Measurements from ENCODE around the gene CIB4.

Gene CIB4

DNA sequence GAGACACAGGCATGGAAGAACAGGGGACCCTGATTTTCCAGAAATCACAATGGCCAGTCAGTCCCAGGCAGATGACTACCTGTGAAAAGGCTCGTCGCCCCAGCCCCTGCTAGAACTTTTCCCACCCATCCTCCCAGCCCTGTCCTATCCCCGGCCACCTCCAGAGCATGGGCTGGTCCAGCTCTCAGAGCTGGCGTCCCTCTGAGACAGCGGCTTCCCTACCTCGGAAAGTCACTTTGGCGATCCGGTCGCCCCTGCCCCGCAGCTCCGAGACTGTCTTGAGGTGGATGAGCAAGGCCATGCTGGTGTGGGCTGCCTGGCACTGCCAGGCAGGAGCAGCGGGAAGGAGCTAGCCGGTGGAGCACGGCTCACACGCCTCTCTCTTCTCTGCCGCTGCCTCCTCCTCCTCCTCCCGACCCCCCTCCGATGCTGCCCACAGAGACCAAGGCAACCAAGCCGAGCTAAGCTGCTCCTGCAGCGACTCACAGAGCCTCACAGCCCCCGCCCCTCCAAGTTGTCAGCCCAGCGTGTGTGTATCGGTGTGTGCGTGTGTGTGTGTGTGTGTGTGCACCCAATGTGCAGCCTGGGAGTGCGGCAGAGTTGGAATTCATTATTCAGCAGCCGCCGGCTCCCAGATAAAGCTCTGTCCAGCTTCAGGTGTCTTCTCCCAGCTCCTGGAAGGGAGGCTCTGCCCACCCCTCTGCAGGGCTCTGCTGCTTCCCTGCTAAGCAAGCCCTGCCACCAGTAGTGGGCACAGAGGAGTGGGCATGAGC is 82.7 kb downstream of the CIB4 start:
- H3K27ac ChIP-seq (ENCODE audit: low read depth, low read length, severe bottlenecking): no peak overlapping the region
- H3K4me3 ChIP-seq (ENCODE audit: extremely low read depth, insufficient read depth, low read length, poor library complexity, severe bottlenecking): no peak overlapping the region
- H3K4me1 ChIP-seq (ENCODE audit: control insufficient read depth, insufficient read depth, low read length, poor library complexity, severe bottlenecking): no peaks in the 10 kb centered on the region
- no peaks in the 10 kb centered on the region for H3K9me3 ChIP-seq (ENCODE audit: control insufficient read depth, low read length)
- WGBS, 2 experiments (ENCODE audit: insufficient coverage in 2 of 2): 40 to 47% methylated on average over 12 to 13 of the region's 27 CpGs
- H3K36me3 ChIP-seq (ENCODE audit: control insufficient read depth, insufficient read depth, low read length): no peaks in the 10 kb centered on the region

DNA sequence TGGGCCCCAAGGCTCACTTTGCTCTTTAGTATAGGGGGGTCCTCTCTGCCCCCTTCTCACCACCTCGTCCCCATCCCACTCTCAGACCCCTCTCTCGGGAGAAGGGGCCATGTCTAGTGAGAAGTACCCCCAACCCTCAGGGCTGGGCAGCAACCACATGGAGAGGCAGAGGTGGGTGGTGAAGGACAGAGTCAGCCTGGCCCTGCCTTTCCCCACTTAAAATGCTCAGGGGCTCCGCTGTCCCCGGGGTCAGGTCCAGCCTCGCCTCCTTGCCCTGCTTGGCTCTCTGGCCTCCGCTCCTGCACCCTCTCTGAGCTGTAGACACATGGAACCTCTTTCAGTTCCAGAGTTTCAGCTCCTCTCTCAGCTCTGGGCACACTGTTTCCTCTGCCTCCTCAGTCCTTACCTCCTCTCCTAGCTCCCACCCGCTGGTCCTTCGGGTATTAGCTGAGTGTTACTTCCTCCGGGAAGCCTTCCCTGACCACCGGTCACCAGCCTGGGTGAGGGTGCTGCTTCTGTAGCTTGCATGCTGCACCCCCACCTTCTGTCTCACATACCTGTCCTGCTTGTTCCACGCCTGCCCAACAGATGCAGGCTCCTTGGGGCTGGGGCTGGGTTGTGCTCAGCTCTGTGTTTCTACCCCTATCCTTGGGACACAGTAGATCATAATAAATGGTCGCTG is 83.8 kb downstream of the CIB4 start:
- no peak overlapping the region for H3K4me3 ChIP-seq (ENCODE audit: extremely low read depth, insufficient read depth, low read length, poor library complexity, severe bottlenecking)
- H3K4me1 ChIP-seq (ENCODE audit: control insufficient read depth, insufficient read depth, low read length, poor library complexity, severe bottlenecking): no peaks in the 10 kb centered on the region
- H3K27ac ChIP-seq (ENCODE audit: low read depth, low read length, severe bottlenecking): no peak overlapping the region
- H3K36me3 ChIP-seq (ENCODE audit: control insufficient read depth, insufficient read depth, low read length): no peaks in the 10 kb centered on the region
- 89 to 90% methylated on average over 7 to 9 of the region's 12 CpGs for WGBS, 2 experiments (ENCODE audit: insufficient coverage in 2 of 2)
- no peaks in the 10 kb centered on the region for H3K9me3 ChIP-seq (ENCODE audit: control insufficient read depth, low read length)

DNA sequence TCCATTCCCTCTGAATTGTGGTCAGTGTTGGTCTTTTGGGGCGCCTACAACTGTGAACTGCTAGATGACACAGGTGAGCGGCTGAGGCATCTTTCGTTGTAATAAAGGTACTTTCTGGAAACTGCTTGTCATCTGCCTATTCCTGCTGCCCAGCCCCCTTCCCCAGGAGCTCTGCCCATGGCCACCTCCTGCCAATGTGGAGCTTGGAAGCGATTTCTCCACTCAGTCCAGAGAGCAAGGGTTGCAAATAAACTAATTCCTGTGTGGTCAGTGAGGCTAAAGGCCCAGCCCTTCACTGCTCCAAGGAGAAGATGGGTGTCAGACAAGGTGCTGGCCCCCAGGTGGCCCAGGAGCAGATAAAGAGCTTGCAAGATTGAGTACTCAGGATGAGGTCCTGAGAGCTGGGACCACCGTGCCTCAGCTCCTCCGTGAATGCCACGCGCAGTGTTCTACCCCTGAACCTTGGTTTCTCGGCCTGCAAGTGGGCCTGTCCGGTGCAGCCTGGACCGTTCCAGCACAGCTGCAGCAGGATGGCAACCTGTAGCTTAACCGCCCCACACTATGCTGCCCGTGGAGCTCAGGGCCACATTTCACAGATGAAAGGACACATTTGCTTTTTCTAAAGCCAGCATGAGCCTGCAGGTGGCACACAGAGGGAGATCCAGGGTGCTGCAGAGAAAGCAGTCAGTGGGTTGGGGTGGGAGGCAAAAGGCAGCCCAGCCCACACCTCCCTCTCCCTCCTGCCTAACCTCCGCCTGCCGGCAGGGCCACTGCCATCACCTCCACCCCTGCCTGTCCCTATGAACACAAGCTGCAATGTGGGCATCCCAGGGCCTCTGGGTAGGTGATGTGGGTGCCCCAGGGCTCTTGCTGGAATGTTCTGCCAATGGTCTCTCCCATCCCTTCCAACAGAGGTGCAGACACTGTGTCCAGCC is 84.6 kb downstream of the CIB4 start:
- no peak overlapping the region for H3K27ac ChIP-seq (ENCODE audit: low read depth, low read length, severe bottlenecking)
- no peak overlapping the region for H3K4me3 ChIP-seq (ENCODE audit: extremely low read depth, insufficient read depth, low read length, poor library complexity, severe bottlenecking)
- no peaks in the 10 kb centered on the region for H3K4me1 ChIP-seq (ENCODE audit: control insufficient read depth, insufficient read depth, low read length, poor library complexity, severe bottlenecking)
- 95% methylated on average over 12 of the region's 15 CpGs for WGBS, 2 experiments (ENCODE audit: insufficient coverage in 2 of 2)
- H3K36me3 ChIP-seq (ENCODE audit: control insufficient read depth, insufficient read depth, low read length): no peaks in the 10 kb centered on the region
- H3K9me3 ChIP-seq (ENCODE audit: control insufficient read depth, low read length): no peaks in the 10 kb centered on the region

DNA sequence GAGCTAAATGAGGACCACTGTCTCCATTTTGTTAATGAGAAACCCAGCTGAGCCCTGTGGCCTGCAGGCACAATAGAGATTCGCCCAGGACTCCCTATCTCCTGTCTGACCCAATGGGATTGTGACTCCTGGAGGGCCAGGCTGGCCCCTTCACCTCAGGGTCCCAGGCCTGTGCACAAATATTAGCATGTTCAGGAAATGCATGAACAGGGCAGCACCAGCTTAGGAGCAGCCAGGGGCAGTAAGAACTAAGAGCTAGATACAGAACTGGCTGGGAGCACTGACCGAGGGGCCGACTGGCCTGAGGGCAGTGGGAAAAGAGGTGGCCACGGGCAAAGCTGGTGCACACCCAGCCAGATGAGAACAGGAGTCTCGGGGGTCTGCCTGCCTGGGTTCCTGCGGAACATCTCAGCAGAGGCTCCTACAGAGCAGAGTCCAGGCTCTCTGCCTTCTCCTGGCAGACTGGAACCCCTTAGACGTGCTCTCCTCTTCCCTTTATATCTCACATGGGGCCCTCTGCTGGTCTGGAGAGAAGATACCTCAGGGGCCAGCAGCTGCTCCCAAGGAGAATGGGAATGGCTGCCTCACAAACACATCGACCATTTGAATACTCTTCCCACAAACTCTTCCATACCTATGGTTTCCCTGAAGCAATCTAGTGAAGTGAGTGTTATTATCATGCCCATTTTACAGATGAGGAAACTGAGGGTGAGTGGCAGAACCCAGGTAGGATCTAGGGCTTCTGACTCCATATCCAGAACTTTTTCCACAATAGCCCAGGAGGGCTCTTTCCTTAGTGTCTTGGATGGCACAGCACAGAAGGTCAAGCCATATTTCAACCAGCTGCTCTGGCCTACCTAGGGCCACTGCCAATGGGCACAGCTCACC is 85.7 kb downstream of the CIB4 start:
- H3K36me3 ChIP-seq (ENCODE audit: control insufficient read depth, insufficient read depth, low read length): no peaks in the 10 kb centered on the region
- no peak overlapping the region for H3K27ac ChIP-seq (ENCODE audit: low read depth, low read length, severe bottlenecking)
- H3K4me3 ChIP-seq (ENCODE audit: extremely low read depth, insufficient read depth, low read length, poor library complexity, severe bottlenecking): no peak overlapping the region
- WGBS, 2 experiments (ENCODE audit: insufficient coverage in 2 of 2): 86 to 93% methylated on average over 6 of the region's 8 CpGs
- no peaks in the 10 kb centered on the region for H3K4me1 ChIP-seq (ENCODE audit: control insufficient read depth, insufficient read depth, low read length, poor library complexity, severe bottlenecking)
- no peaks in the 10 kb centered on the region for H3K9me3 ChIP-seq (ENCODE audit: control insufficient read depth, low read length)

DNA sequence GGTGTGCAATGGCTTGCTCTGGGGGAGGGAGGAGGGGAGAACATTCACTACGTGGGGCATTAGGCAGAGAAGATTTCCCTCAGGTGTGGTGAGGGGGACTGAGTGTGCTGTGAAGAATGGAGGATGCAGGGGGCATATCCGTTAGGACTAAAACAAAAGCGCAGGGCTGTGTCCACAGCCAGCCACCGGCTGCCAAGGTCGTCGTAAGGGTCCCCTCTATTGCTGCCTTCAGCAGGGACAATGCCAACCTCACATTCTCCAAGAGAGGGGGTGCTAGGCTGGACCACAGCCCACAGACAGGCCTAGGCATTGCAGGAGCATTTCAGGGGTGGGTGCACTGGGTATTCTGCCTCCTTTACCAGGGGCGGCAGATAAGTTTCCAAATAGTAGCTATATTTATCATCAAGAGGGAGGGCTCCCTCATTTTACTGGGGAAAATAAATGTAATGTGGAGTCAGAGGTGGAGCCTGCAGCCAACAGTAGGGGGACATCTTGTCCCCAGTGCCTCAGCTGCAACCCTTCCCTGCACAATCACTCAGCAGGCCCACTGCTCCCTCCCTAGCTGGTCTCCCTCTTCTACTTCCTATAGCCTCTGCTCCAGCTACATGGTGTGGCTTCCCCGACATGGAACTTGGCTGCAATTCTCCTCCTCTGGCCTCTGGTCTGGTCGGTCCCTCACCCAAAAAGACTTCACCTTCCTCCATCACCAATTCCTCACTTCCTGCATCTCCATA is 88.4 kb downstream of the CIB4 start:
- WGBS, 2 experiments (ENCODE audit: insufficient coverage in 2 of 2): 65 to 74% methylated on average over 5 to 9 of the region's 9 CpGs
- Histone ChIP-seq H3K4me1 (ENCODE audit: control insufficient read depth, insufficient read depth, low read length, poor library complexity, severe bottlenecking) (no peaks in the 10 kb centered on the region), H3K27ac (ENCODE audit: low read depth, low read length, severe bottlenecking) (no peak overlapping the region)

DNA sequence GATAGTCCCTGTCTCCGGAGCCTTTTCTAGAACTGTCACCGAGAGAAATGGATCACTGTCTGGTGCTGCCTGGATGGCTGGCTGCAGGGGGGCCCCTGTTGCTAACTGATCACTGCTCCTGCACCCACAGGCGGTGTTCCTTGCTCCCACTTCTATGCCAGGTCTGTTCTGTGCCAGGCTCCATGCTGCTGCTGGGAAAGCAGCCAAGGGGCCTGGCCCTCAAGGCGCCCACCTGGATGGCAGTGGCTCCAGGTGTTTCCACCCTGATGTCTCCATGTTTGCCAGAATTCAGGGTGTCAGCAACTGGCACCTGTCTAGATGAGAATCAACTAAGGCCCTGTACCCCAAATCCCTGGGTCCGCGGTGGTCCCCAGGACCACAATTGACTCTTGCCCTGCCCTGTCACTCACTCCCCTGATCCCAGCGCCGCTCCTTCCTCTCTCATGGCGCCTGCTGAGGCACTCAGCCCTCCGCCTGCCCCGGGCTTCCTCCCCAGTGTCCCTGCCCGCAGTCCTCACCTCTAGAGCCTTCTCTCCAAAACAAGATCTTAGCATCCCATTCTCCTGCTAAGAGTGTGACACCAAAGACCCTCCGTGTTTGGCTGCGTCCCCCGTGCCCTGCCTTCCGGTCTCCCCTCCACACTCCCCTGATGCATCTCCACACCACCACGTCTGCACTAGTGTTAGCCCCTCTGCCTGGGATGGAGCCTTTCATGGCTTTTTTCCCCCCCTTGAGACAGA is 90.7 kb downstream of the CIB4 start:
- H3K27ac ChIP-seq (ENCODE audit: low read depth, low read length, severe bottlenecking): no peak overlapping the region
- H3K4me1 ChIP-seq (ENCODE audit: control insufficient read depth, insufficient read depth, low read length, poor library complexity, severe bottlenecking): no peaks in the 10 kb centered on the region
- H3K9me3 ChIP-seq (ENCODE audit: control insufficient read depth, low read length): no peaks in the 10 kb centered on the region
- no peaks in the 10 kb centered on the region for H3K36me3 ChIP-seq (ENCODE audit: control insufficient read depth, insufficient read depth, low read length)
- 92 to 93% methylated on average over 12 to 17 of the region's 17 CpGs for WGBS, 2 experiments (ENCODE audit: insufficient coverage in 2 of 2)
- H3K4me3 ChIP-seq (ENCODE audit: extremely low read depth, insufficient read depth, low read length, poor library complexity, severe bottlenecking): no peak overlapping the region

More for the DNA sequence above, 88.4 kb downstream of the CIB4 start:
- Histone ChIP-seq H3K9me3 (ENCODE audit: control insufficient read depth, low read length) (no peaks in the 10 kb centered on the region), H3K4me3 (ENCODE audit: extremely low read depth, insufficient read depth, low read length, poor library complexity, severe bottlenecking) (no peak overlapping the region), H3K36me3 (ENCODE audit: control insufficient read depth, insufficient read depth, low read length) (no peaks in the 10 kb centered on the region)

DNA sequence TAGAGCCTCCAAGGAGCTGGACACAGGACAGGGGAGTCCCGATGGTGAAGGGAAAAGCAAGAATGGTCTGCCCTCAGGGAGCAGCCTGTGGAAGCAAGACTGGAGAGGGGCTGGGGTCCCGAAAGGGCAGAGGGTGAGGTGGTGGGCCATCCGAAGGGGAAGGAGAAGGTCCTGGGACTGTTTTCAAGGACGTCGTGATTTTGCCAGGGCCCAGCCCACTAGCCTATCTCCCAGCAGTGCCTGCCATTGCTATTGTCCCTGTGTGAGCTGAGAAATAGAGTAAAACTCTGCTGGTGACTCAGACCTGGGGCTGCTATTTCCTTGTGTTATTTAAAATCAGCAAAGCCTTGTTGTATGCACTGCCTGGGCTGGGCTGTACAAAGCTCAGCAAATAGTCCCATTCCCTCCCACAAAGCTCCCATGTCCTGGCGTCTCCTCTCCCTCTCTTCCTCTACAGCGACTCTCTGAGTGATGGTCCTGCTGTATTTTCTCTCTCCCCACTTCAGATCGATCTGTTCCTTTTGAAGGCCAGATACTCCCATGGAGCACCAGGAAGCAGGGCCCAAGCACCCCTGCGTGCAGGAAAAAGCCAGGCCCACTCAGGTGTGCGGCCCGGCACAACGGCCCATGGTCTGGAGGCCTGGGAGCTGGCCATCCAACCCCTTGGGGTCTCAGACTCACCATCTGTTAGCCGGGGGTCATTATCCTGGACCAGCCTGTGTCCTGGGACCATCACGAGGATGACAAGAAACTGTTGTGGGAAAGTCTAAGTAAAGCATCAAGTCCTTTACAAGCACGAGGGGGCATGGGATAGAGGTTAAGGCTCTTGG is 98.3 kb downstream of the CIB4 start:
- Histone ChIP-seq H3K4me3 (ENCODE audit: extremely low read depth, insufficient read depth, low read length, poor library complexity, severe bottlenecking) (no peak overlapping the region), H3K36me3 (ENCODE audit: control insufficient read depth, insufficient read depth, low read length) (no peaks in the 10 kb centered on the region), H3K27ac (ENCODE audit: low read depth, low read length, severe bottlenecking) (no peak overlapping the region), H3K9me3 (ENCODE audit: control insufficient read depth, low read length) (no peaks in the 10 kb centered on the region), H3K4me1 (ENCODE audit: control insufficient read depth, insufficient read depth, low read length, poor library complexity, severe bottlenecking) (no peaks in the 10 kb centered on the region)
- WGBS, 2 experiments (ENCODE audit: insufficient coverage in 2 of 2): 74 to 76% methylated on average over 14 to 15 of the region's 15 CpGs

DNA sequence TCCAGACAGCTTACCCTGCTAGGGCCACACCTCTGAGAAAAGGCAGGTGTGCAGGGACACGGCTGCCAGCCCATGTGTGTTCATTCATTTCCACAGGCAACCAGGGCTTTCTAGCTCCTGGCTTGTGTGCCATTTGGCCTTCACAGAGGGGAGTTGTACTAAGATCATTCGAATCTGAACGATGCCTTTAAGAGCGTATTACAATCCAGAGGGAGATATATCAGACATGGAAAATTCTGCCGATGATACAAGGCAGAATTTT is 99.0 kb downstream of the CIB4 start:
- Histone ChIP-seq H3K4me1 (ENCODE audit: control insufficient read depth, insufficient read depth, low read length, poor library complexity, severe bottlenecking) (no peaks in the 10 kb centered on the region), H3K4me3 (ENCODE audit: extremely low read depth, insufficient read depth, low read length, poor library complexity, severe bottlenecking) (no peak overlapping the region), H3K27ac (ENCODE audit: low read depth, low read length, severe bottlenecking) (no peak overlapping the region), H3K36me3 (ENCODE audit: control insufficient read depth, insufficient read depth, low read length) (no peaks in the 10 kb centered on the region), H3K9me3 (ENCODE audit: control insufficient read depth, low read length) (no peaks in the 10 kb centered on the region)
- WGBS, 2 experiments (ENCODE audit: insufficient coverage in 2 of 2): 67 to 91% methylated on average over 5 of the region's 5 CpGs
